SH-SY5Y (cell line): ENCODE results near the gene RAB9A.

ENCODE experiments used
- GATA2 ChIP-seq: IDR thresholded peaks from 2 replicates; pipeline ENCODE4 v1.6.1; 2011; ENCODE audit warnings: mild to moderate bottlenecking, low read depth, low read length
- GATA3 ChIP-seq: IDR thresholded peaks from 2 replicates; pipeline ENCODE4 v1.6.1; 2011; ENCODE audit warnings: low read depth, mild to moderate bottlenecking, low read length, moderate library complexity

DNA sequence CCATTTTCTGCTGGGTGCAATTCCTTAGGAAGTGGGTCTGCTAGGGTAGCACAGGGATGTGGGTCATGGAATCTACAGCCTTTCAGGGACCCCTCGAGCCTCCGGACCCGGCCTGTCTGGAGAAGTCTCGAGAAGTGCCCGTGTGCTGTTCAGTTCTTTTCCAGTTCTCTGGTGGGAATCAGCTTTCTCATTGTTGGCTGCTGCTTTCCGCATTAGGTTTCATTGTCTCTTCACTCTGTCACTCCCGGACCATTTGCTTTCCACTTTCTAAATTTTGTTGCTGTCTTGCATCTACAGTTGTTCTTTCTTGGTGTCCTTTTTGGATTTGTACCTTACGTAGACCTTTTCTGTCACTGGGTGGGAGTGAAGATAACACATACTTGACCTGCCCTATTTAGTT is 6.1 kb downstream of the RAB9A start:
- no peak for TF ChIP-seq GATA2
- no peak for TF ChIP-seq GATA3
